K562 (cell line): ENCODE results near the gene RIPK3.

Experiments used
- BCL6 ChIP-seq: fragments of 250-450 bp; sonication (Bioruptor Pico); IDR thresholded peaks from 2 replicates; pipeline ENCODE4 v1.4.0; 2020
- HDGF ChIP-seq: fragments of 450-650 bp; IDR thresholded peaks from 2 replicates; pipeline ENCODE4 v1.6.1; 2016
- MCM2 ChIP-seq: fragments of 450-650 bp; IDR thresholded peaks from 2 replicates; pipeline ENCODE4 v1.6.1; 2017; ENCODE audit warnings: low read depth, mild to moderate bottlenecking
- POLR2AphosphoS5 ChIP-seq: IDR thresholded peaks from 2 replicates; pipeline ENCODE4 v1.6.1; 2011; ENCODE audit warnings: mild to moderate bottlenecking, low read depth, low read length, moderate library complexity; ENCODE audit not compliant: control insufficient read depth, insufficient read depth
- STAT5B ChIP-seq: fragments of 250-450 bp; sonication (Bioruptor Pico); IDR thresholded peaks from 2 replicates; pipeline ENCODE4 v1.8.0; 2021; ENCODE audit warnings: mild to moderate bottlenecking, inconsistent platforms
- TCF3 ChIP-seq: sonication (generic); formaldehyde crosslinking; IDR thresholded peaks from 2 replicates; pipeline ENCODE4 v1.4.0; 2020; ENCODE audit warnings: mild to moderate bottlenecking, missing genetic modification reagents
- ZC3H11A ChIP-seq: IDR thresholded peaks from 2 replicates; pipeline ENCODE4 v1.6.1; 2012; ENCODE audit warnings: low read depth, low read length, improper control_type of control experiment
- TF ChIP-seq, protein P1 (sequence below), 2 experiments: fragments of 450-650 bp in 1 of 2; sonication (generic) in 1 of 2; formaldehyde crosslinking in 1 of 2; IDR thresholded peaks in 1 of 2; conservative IDR thresholded peaks in 1 of 2; 2 replicates each; pipeline versions ENCODE4 v1.6.1 to v1.8.1; 2016 to 2023; ENCODE audit warnings: mild to moderate bottlenecking in 2 of 2, moderate library complexity in 2 of 2, inconsistent platforms in 1 of 2, missing genetic modification reagents in 1 of 2
- TF ChIP-seq, protein P2 (sequence below): fragments of 250-450 bp; sonication (Bioruptor Pico); IDR thresholded peaks from 2 replicates; pipeline ENCODE4 v1.5.0; 2021; ENCODE audit warnings: mild to moderate bottlenecking, moderate library complexity

DNA sequence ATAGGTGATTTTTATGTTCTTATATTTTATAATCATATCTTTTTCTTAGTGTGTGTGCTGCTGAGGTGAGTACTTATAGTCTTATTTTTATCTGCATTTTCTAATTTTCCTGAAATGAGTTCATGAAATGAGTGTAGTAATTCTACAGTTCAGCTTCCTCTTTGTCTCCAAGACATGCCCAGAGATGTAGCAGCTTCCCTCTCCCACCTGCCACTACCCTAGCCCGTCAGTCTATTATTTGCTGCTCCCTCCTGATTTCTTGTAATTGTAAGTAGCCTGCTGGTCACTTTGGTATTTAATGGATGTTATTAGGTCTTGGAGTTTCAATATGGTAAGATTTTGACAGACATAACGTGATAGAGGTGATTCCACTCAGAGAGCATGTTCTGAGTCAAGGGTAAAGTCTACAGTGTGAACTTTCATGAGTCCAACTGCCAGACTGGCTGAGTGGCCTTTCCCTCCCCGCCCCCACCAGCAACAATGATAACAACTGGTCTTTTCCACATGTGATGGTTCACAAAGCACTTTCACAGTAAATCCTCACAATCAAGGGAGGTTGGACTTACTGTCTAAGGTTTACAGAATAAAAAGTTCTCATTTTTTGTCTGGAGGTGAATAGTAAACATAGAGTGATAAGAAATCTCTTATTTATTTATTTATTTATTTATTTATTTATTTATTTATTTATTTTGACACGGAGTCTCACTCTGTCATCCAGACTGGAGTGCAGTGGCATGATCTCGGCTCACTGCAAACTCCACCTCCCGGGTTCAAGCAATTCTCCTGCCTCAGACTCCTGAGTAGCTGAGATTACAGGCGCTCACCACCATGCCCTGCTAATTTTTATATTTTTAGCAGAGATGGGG is 4.2 kb upstream of the RIPK3 start:
- TF ChIP-seq STAT5B (CRISPR knock-in tag) (no peak), BCL6 (CRISPR knock-in tag) (no peak), HDGF (no peak), ZC3H11A (no peak), TCF3 (CRISPR knock-in tag) (no peak), POLR2AphosphoS5 (no peak), MCM2 (no peak)
- TF ChIP-seq, protein P1, sequence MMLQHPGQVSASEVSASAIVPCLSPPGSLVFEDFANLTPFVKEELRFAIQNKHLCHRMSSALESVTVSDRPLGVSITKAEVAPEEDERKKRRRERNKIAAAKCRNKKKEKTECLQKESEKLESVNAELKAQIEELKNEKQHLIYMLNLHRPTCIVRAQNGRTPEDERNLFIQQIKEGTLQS (IDR thresholded peaks at IDR 0.05), result no peak
- TF ChIP-seq, protein P1 (CRISPR knock-in tag; conservative IDR thresholded peaks at IDR 0.05), result no peak
- TF ChIP-seq, protein P2, sequence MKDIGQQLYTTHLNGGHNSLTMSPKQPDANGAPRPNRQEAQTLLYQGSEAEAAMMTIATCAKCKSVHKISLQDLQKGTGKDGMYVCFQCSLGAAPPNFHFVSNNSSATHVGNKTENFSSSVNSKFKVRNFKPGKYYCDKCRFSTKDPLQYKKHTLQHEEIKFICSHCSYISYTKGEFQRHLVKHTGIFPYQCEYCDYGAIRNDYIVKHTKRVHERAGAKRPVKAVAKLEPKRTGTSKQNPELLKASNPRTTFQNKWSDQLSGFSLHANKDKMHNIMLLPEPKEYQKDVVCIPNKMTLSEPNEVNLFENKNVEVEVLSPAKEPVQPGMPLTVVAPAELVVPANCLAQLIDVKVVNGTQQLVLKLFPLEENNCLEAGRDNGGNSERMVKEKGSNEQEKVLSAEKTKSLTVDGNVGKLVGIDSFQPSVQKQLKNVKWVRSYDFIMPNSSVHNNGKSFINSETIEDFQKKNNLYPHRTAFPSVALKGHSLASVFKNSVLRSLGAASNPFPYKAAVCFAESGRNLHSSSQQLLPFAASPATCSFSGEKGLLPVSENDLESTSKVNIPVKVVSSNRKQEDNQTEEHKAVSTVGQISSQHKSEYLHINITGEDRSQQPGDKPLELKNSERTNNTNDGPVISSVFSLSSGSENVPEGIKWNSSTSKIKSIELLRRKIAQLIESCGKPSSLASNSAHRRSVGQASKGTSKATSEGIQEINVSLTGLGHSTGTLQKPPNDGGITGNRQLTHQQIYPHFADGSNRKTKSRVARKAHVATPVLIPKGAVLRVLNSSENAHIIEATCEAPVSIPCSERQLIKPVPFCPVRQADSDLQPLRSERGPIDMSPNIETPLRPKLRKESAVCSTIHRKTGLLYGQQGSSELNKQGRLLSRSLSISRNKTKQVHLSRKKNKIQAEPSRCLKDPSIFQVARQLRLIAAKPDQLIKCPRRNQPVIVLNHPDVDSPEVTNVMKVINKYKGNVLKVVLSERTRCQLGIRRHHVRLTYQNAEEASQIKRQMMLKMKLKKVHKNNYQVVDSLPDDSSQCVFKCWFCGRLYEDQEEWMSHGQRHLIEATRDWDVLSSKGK (CRISPR knock-in tag), result no peak
